HCT116 (cell line): ENCODE results near the gene CALN1. TPM values are rescaled to one million over a fixed set of nuclear protein-coding genes. Genes with fewer than 3 reads are reported as not detected.

Experiments
- ATAC-seq: fragments of 200-7000 bp; cut with Tn5 transposase; 2 replicates; pipeline ENCODE4 v1.9.1; 2020; ENCODE audit warnings: mild to moderate bottlenecking, moderate library complexity
- BruUV-seq: library from RNA; stranded (reverse); fragments of 400-500 nt; replicated peaks from 2 replicates; lab custom pipeline; 2021; lab: Mats Ljungman, UMichigan
- CTCF ChIA-PET: fragments of 300-600 bp; sonication (Branson Sonifier 250); formaldehyde crosslinking; loops from one replicate; lab custom pipeline; 2021; ENCODE audit warnings: antibody characterized with exemption; lab: Charles Lee
- POLR2A ChIA-PET: fragments of 300-600, 350-600 bp; sonication (Branson Sonifier 250); formaldehyde crosslinking; loops from one replicate; lab custom pipeline; 2021; ENCODE audit warnings: antibody characterized with exemption; lab: Charles Lee
- RAD21 ChIA-PET, 2 experiments: fragments of 300-600 bp; sonication (Branson Sonifier 250); formaldehyde crosslinking; loops; one replicate each; lab custom pipeline; 2023; ENCODE audit warnings: low total read pairs in 2 of 2; ENCODE audit not compliant: uncharacterized antibody in 2 of 2, unreplicated experiment in 2 of 2, low non-redundant PET in 1 of 2; lab: Charles Lee
- DNase-seq: peaks from one replicate; pipeline ENCODE4 v3.0.0-alpha.2; 2010; ENCODE audit warnings: low read depth, low spot score
- H2AFZ ChIP-seq: fragments of 200-600 bp; shearing (Covaris generic), sonication (generic); 2 replicates; pipeline ENCODE4 v1.6.1; 2017; ENCODE audit warnings: low read depth, mixed run types, mixed read lengths, antibody characterized with exemption, low read length; ENCODE audit not compliant: poor library complexity, severe bottlenecking
- H3K27ac ChIP-seq: 2 replicates; pipeline ENCODE4 v1.5.1; 2012; ENCODE audit warnings: low read depth, low read length
- H3K27me3 ChIP-seq: fragments of 200-600 bp; sonication (generic); 2 replicates; pipeline ENCODE4 v1.6.1; 2016; ENCODE audit warnings: mixed run types, low read length, mixed read lengths; ENCODE audit not compliant: insufficient read depth
- H3K36me3 ChIP-seq, 2 experiments: fragments of 200-500 bp in 1 of 2; fragments of 200-600 bp in 1 of 2; sonication (Bioruptor generic) in 1 of 2; sonication (generic) in 1 of 2; 2 replicates each; pipeline versions ENCODE4 v1.5.1 to v1.6.1; 2014 to 2016; ENCODE audit warnings: low read length in 2 of 2, inconsistent platforms in 1 of 2, mixed read lengths in 1 of 2, mixed run types in 1 of 2; ENCODE audit not compliant: insufficient read depth in 2 of 2, control insufficient read depth in 1 of 2
- H3K4me1 ChIP-seq, 2 experiments: fragments of 200-600 bp in 1 of 2; sonication (generic) in 1 of 2; 2 replicates each; pipeline versions ENCODE4 v1.5.1 to v1.6.1; 2012 to 2017; ENCODE audit warnings: low read length in 2 of 2, inconsistent platforms in 1 of 2, mild to moderate bottlenecking in 1 of 2, mixed read lengths in 1 of 2, mixed run types in 1 of 2, moderate library complexity in 1 of 2; ENCODE audit not compliant: insufficient read depth in 2 of 2, control insufficient read depth in 1 of 2
- H3K4me2 ChIP-seq: fragments of 200-600 bp; sonication (generic); 2 replicates; pipeline ENCODE4 v1.6.1; 2017; ENCODE audit warnings: mixed run types, low read length, mixed read lengths
- H3K4me3 ChIP-seq, 2 experiments: fragments of 200-600 bp in 1 of 2; sonication (generic) in 1 of 2; replicated peaks in 1 of 2; 2 replicates each; pipeline ENCODE4 v1.5.1; 2011 to 2016; ENCODE audit warnings: low read length in 2 of 2, control low read depth in 1 of 2, low read depth in 1 of 2, mild to moderate bottlenecking in 1 of 2, mixed read lengths in 1 of 2, mixed run types in 1 of 2
- H3K79me2 ChIP-seq: fragments of 200-600 bp; sonication (generic); 2 replicates; pipeline ENCODE4 v1.6.1; 2017; ENCODE audit warnings: mild to moderate bottlenecking, mixed run types, low read length, moderate library complexity, mixed read lengths; ENCODE audit not compliant: insufficient read depth
- H3K9ac ChIP-seq: fragments of 200-600 bp; sonication (generic); 2 replicates; pipeline ENCODE4 v1.6.1; 2016; ENCODE audit warnings: low read length, mixed read lengths
- H3K9me2 ChIP-seq: fragments of 200-600 bp; sonication (generic), shearing (Covaris generic); 2 replicates; pipeline ENCODE4 v1.6.1; 2017; ENCODE audit warnings: mixed run types, mild to moderate bottlenecking, moderate library complexity; ENCODE audit not compliant: insufficient read depth
- H3K9me3 ChIP-seq, 2 experiments: fragments of 200-500 bp in 1 of 2; fragments of 200-600 bp in 1 of 2; sonication (Bioruptor generic) in 1 of 2; sonication (generic) in 1 of 2; 2 replicates each; pipeline ENCODE4 v1.6.1; 2014 to 2017; ENCODE audit warnings: low read length in 2 of 2, mixed read lengths in 2 of 2, inconsistent platforms in 1 of 2, low read depth in 1 of 2, mild to moderate bottlenecking in 1 of 2, mixed run types in 1 of 2, moderate library complexity in 1 of 2; ENCODE audit not compliant: control insufficient read depth in 1 of 2, insufficient read depth in 1 of 2
- H4K20me1 ChIP-seq: fragments of 200-600 bp; sonication (generic), shearing (Covaris generic); 2 replicates; pipeline ENCODE4 v1.6.1; 2017; ENCODE audit warnings: mixed run types, mild to moderate bottlenecking, moderate library complexity; ENCODE audit not compliant: insufficient read depth
- ATF3 ChIP-seq: IDR thresholded peaks from 2 replicates; pipeline ENCODE4 v1.6.1; 2012
- CBX3 ChIP-seq: IDR thresholded peaks from 2 replicates; pipeline ENCODE4 v1.6.1; 2012; ENCODE audit warnings: low read depth
- CEBPB ChIP-seq: IDR thresholded peaks from 2 replicates; pipeline ENCODE4 v1.6.1; 2012; ENCODE audit warnings: low read depth
- ELF1 ChIP-seq: IDR thresholded peaks from 2 replicates; pipeline ENCODE4 v1.6.1; 2012; ENCODE audit warnings: low read depth, borderline replicate concordance
- EZH2phosphoT487 ChIP-seq: fragments of 200-600 bp; IDR thresholded peaks from 2 replicates; pipeline ENCODE4 v1.6.1; 2018; ENCODE audit warnings: antibody characterized with exemption, borderline replicate concordance
- FOSL1 ChIP-seq: IDR thresholded peaks from 2 replicates; pipeline ENCODE4 v1.6.1; 2012; ENCODE audit warnings: low read depth
- POLR2A ChIP-seq: IDR thresholded peaks from 2 replicates; pipeline ENCODE4 v1.7.0; 2011; ENCODE audit warnings: borderline replicate concordance; ENCODE audit not compliant: insufficient read depth, insufficient read length; ENCODE audit errors: extremely low read depth
- POLR2AphosphoS5 ChIP-seq: IDR thresholded peaks from 2 replicates; pipeline ENCODE4 v1.6.1; 2011; ENCODE audit warnings: mild to moderate bottlenecking, low read depth, low read length, moderate library complexity
- RAD21 ChIP-seq: IDR thresholded peaks from 2 replicates; pipeline ENCODE4 v1.6.1; 2012; ENCODE audit warnings: low read depth, mild to moderate bottlenecking
- REST ChIP-seq: IDR thresholded peaks from 2 replicates; pipeline ENCODE4 v1.6.1; 2012; ENCODE audit warnings: low read depth
- SIN3A ChIP-seq: IDR thresholded peaks from 2 replicates; pipeline ENCODE4 v1.6.1; 2012; ENCODE audit warnings: low read depth
- SP1 ChIP-seq: IDR thresholded peaks from 2 replicates; pipeline ENCODE4 v1.6.1; 2012; ENCODE audit warnings: low read depth
- SRF ChIP-seq: IDR thresholded peaks from 2 replicates; pipeline ENCODE4 v1.6.1; 2012; ENCODE audit warnings: low read depth
- TCF7L2 ChIP-seq: IDR thresholded peaks from 2 replicates; pipeline ENCODE4 v1.7.0; 2011; ENCODE audit warnings: borderline replicate concordance, inconsistent platforms; ENCODE audit not compliant: insufficient read depth, insufficient read length; ENCODE audit errors: extremely low read depth
- YY1 ChIP-seq: IDR thresholded peaks from 2 replicates; pipeline ENCODE4 v1.6.1; 2011; ENCODE audit warnings: low read length, low read depth, moderate library complexity, mild to moderate bottlenecking; ENCODE audit not compliant: insufficient replicate concordance; ENCODE audit errors: extremely low read depth
- ZNF274 ChIP-seq: fragments of 200-500 bp; sonication (Bioruptor generic); IDR thresholded peaks from 2 replicates; pipeline ENCODE4 v1.6.1; 2014; ENCODE audit warnings: mild to moderate bottlenecking, low read depth, low read length, inconsistent platforms
- intact Hi-C: fragments of 100-400 bp; cut with micrococcal nuclease; formaldehyde crosslinking; loops from 2 replicates; pipeline ENCODE4 v1.10.0; 2022
- total RNA-seq: library from RNA; stranded (reverse); gene quantifications from one replicate; pipeline ENCODE4 v1.2.1, GENCODE V29; 2021; ENCODE audit not compliant: unreplicated experiment

The CALN1 gene
- total RNA-seq, 1 experiment from 2014 or later = 0.17 TPM

GRCh38 chr7:72163271-72163670 is 248.9 kb downstream of the CALN1 start:
- intact Hi-C loops = no loop called here
- Histone ChIP-seq H3K4me3 (no peak overlapping the region), H2AFZ (no peak overlapping the region), H3K9me2 (no peaks in the 10 kb centered on the region), H3K9ac (no peak overlapping the region), H3K27me3 (no peaks in the 10 kb centered on the region), H4K20me1 (no peaks in the 10 kb centered on the region), H3K4me1 (no peaks in the 10 kb centered on the region), H3K4me2 (no peak overlapping the region), H3K36me3 (no peaks in the 10 kb centered on the region), H3K79me2 (no peaks in the 10 kb centered on the region), H3K27ac (no peak overlapping the region), H3K9me3 (peaks cover 0 to 3% of the 10 kb centered on the region in 2 experiments; a peak in 1 of 4 replicates)
- TF ChIP-seq CEBPB (no peak), FOSL1 (no peak), POLR2A (no peak), YY1 (no peak), SRF (no peak), CBX3 (no peak), TCF7L2 (no peak), ELF1 (no peak), SP1 (no peak), ZNF274 (no peak), ATF3 (no peak), RAD21 (no peak), EZH2phosphoT487 (no peak), REST (no peak), SIN3A (no peak), POLR2AphosphoS5 (no peak)
- RAD21 ChIA-PET = no interaction called here
- ATAC-seq (no peak), DNase-seq (no peak)
- CTCF ChIA-PET = no interaction called here
- POLR2A ChIA-PET = no interaction called here
- no TSS peak for BruUV-seq
